Measurements from ENCODE around the gene ABLIM1.

Gene ABLIM1

GRCh38 chr10:114483575-114483974, 174.5 kb downstream of the ABLIM1 start:
- no peak for DNase-seq

- DNase-seq = no peak
These were observed 175.4 kb downstream of the ABLIM1 start for GRCh38 chr10:114482480-114483304.

GRCh38 chr10:114481055-114481454, 177.0 kb downstream of the ABLIM1 start:
- DNase-seq = no peak

DNA sequence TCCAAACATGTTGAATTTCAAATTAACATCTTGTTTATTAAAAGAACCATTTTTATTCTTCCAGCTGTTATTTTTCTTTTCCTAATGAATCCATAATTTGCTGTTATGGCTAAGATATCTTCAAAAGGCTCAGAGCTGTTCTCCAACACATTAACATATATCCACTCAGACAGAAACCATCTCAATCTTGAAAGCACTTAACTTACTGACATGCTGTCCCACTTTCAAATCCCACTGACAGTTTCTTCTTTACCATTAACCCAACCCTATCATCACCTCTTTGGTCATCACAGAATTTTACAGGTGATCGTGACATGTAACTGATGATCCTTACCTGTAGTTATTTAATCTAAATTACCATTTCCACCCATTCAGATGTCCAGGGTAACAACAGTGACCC, 178.2 kb downstream of the ABLIM1 start:
- DNase-seq = no peak

DNA sequence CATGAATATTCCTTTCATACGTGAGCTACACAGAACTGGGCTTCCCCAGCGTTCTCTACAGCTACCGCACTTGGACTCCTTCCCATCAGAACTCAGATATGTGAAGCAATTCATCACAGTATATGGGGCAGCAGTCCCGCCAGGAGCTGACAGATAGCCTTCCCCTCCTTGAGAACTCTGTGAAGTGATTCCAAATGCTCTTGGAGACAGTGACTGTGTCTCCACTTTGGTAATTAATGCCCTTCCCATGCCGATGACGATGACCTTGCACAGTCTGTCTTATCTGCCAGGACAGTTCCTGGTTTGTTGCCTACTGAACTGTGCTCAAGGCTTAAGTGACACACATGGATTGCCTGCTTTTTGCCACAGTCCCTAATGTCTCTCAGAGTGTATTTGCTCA, 178.8 kb downstream of the ABLIM1 start:
- peak; percentile 39 for DNase-seq

GRCh38 chr10:114478281-114478680, 179.8 kb downstream of the ABLIM1 start:
- DNase-seq = peak; percentile 59

DNA sequence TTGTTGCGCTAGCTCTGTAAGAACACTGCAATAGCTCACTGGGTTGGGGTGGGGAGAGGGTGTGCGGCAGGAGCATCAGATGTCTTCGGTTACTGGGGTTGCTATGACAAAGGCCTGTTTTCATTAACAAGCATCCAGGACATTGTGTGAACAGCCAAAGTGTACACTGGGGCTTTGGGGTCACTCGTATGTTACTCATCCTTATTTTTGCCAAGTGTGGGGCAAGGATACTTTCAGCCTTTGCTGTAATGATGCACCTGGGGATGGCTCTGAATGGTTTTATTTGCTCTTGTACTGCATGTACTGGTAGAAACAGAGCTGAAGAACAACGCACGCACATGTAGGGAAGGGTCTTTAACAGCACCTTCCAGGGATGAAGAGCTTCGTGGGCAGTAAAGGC, 180.8 kb downstream of the ABLIM1 start:
- DNase-seq = peak; percentile 21

- DNase-seq = no peak
These were observed 183.1 kb downstream of the ABLIM1 start for GRCh38 chr10:114474989-114475388.

- no peak for DNase-seq
These were observed 184.3 kb downstream of the ABLIM1 start for GRCh38 chr10:114473776-114474175.

- no peak for DNase-seq
These were observed 185.2 kb downstream of the ABLIM1 start for GRCh38 chr10:114472877-114473253.

DNA sequence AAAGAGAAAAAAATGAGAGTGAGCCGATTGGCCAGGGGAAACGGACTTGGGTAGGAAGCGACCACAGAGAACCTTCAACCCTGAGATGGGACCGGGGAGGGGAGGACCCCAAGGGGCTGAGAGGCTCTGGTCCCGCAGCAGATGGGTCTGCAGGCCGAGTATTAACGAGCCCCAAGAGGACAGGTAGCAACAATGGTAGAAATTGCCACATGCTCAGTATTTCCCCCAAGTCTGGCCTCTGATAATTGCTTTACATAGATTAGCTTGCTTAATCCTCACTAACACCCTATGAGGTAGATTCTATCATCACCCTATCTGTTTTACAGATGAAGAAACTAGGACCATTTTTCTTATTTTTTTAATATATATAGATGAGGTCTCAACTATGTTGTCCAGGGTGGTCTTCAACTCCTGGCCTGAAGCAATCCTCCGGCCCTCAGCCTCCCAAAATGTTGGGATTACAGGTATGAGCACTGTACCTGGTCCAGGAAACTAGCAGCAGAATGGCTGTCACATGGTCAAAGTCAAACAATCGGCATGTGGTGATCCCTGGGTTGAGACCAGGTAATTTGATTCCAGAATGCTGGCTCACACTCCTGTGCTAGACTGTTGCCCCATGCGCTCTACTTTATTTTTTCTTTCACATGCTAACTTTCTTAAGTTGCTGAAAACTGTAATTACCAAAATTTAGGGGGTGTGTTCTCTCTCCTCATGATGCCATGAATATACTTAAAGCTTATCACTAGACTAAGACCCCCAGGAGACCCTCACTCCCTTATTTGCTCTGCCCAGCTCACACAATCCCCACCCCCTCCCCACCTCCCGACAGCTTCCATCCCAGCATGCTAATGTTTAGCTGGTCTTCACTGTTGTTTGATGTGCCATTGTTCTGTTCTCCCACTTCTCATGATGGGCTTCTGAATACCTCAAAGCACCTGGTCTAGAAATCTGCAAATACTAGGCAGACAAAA, 185.9 kb downstream of the ABLIM1 start:
- DNase-seq = no peak

DNA sequence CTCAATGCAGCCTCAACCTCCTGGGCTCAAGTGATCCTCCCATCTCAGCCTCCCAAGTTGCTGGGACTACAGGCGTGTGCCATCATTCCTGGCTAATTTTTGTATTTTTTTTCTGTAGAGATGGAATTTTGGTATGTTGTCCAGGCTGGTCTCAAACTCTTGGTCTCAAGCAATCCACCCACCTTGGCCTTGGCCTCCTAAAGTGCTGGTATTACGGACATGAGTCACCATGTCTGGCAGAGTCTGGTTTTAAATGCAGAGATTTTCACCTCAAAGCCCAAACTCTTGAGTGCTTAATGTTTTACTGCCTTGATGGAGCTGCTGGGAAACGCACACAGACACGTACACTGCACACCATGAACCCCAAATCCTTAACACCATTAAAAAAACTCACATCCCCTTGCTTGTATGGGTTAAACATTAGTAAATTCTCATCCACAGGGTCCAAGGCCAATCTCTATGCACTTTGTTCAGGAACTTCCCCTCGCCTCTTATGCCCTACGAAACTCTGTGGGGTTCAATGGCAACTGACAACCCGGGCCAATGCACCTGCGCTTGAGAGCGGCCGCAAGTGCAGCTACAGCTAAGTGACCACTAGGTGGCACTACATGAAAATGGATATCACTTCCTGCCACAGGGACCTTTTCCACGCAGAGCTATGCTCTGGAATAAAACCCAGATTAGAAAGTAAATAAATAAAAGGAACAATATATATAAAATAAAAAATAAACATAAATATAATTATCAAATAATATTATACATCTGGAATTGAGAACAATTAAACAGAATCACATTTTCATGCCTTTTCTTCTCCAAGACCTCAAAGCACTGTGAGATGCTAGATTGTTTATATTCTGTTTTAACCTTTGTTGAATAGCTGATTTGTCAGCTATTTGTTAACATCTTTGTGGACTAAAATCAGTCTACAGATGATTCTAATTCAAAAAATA, 186.8 kb downstream of the ABLIM1 start:
- peak; percentile 64 for DNase-seq

- no peak for DNase-seq
These were observed 187.7 kb downstream of the ABLIM1 start for GRCh38 chr10:114470361-114470760.

DNA sequence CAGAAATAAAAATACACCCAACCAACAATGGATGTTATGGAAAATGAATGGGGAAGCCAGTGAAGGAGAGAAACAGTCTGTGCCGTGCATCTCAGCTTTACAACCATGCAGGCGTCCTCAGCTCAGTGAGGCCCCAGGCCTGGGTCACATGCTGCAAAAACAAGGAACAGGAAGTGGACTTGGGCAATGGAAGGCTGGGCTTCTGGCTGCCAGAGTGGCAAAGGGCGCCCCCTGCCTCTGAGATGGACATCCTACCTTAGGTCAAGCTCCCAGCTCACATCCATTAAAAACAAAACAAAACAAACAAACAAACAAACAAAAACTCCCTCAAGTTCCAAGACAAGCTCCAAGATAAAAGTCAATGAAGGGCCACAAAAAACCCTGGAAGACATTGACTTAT, 199.1 kb downstream of the ABLIM1 start:
- peak; percentile 14 for DNase-seq

- DNase-seq = no peak
These were observed 199.7 kb downstream of the ABLIM1 start for GRCh38 chr10:114458216-114458920.

DNA sequence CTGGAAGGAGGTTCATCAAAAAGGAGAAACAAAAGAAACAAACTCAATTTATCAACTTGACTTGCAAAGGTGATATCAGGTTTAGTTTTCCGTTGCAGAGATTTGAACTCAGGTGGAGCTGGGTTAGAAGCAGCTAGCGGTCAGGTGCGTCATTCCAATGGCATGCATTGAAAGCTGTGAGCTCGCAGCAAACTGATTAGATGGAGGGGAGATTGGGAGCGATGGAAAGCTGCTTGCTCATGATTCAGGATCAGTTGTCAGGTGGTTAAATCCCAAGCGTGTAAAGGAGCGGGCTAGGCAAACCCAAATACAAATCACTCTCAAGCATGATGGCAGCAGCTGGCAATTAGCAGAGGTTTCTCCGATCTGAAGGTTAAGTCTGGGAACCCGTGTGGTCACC, 204.5 kb downstream of the ABLIM1 start:
- DNase-seq = no peak

DNA sequence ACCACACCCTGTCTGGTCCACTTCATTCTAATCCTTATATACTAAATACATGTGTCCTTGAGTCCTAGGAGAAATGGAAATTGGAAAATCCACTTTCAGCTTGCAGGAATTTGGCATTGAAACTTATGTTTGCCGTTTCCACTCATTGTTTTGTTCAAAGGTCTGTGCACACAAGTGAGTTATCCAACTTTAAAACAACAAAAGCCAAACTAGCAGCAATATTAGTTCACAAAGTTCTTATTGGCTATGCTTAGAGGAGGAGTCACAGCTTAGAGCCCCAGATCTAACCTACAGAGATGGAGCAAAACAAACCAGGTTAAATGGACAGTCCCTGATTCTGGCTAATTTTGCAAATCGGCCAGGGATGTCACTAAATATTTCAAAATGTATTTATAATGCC, 209.2 kb downstream of the ABLIM1 start:
- DNase-seq = no peak

DNA sequence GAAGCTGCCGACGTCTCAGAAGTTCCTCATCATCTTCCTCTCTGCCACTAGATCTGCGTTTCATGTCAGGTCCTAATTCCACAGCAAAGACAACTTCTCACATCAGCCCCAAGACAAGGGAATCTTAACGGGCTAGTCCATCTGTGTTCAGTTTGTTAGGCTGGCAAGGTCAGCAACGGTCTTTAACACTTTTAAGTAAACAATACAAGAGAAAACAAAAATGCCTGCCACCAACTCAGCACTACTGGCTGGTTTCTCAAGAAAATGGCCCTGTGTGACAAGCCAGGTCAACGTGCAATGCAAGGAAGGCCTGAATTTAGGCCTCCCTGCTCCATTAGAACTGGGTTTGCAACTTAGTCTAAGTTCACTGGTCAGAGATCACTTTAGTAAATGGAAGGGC, 212.7 kb downstream of the ABLIM1 start:
- no peak for DNase-seq

GRCh38 chr10:114444819-114445218, 213.3 kb downstream of the ABLIM1 start:
- no peak for DNase-seq

GRCh38 chr10:114442091-114442630, 215.9 kb downstream of the ABLIM1 start:
- no peak for DNase-seq

DNA sequence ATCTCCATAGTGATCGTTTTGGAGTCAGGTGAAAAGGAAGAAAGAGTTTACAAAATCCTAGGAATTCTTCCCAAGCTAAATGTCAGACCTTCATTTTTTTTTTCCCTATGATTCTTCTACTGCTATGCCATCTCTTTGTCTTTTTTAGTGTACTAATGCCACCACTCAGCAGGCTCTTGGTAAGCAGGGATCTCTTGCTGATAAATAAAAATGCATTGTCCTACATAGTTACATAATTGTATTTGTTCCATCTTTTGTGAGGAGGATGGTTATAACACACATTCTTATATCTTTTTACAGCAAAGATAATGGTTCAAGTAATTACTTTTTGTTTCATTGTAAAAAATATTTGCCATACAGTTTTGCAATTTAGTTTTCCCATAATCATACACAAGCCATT, 217.0 kb downstream of the ABLIM1 start:
- DNase-seq = no peak
